WERI-Rb-1 (cell line): ENCODE results near the gene PLAGL2.

ENCODE experiments used
- DNase-seq: peaks from one replicate; pipeline ENCODE4 v3.0.0-alpha.2; 2020
- H3K27ac ChIP-seq: fragments of 250-450 bp; sonication (Bioruptor Pico); 2 replicates; pipeline ENCODE4 v1.5.1; 2020; ENCODE audit warnings: mild to moderate bottlenecking, moderate library complexity
- H3K27me3 ChIP-seq: fragments of 250-450 bp; sonication (Bioruptor Pico); 2 replicates; pipeline ENCODE4 v1.5.1; 2021; ENCODE audit warnings: mild to moderate bottlenecking, low read depth, moderate library complexity; ENCODE audit not compliant: insufficient read depth, severe bottlenecking
- H3K36me3 ChIP-seq: fragments of 250-450 bp; sonication (Bioruptor Pico); 2 replicates; pipeline ENCODE4 v1.5.1; 2020; ENCODE audit warnings: mild to moderate bottlenecking, moderate library complexity
- H3K4me3 ChIP-seq: 2 replicates; pipeline ENCODE4 v1.5.1; 2011; ENCODE audit warnings: low read depth, mild to moderate bottlenecking, control low read depth, low read length
- H3K9me3 ChIP-seq: fragments of 250-450 bp; sonication (Bioruptor Pico); 2 replicates; pipeline ENCODE4 v1.5.1; 2021; ENCODE audit warnings: mild to moderate bottlenecking, moderate library complexity; ENCODE audit not compliant: severe bottlenecking
- CTCF ChIP-seq: IDR thresholded peaks from 2 replicates; pipeline ENCODE4 v1.5.1; 2011; ENCODE audit warnings: low read depth, mild to moderate bottlenecking, control low read depth, inconsistent platforms, low read length

The PLAGL2 gene

GRCh38 chr20:32191422-32191821 is 16.1 kb downstream of the PLAGL2 start:
- no peaks in the 10 kb centered on the region for H3K27me3 ChIP-seq
- TF ChIP-seq CTCF: no peak
- no peaks in the 10 kb centered on the region for H3K9me3 ChIP-seq
- H3K4me3 ChIP-seq: no peak overlapping the region
- DNase-seq: no peak
- peak overlapping the region; percentile 96 for H3K27ac ChIP-seq
- peaks cover 35% of the 10 kb centered on the region for H3K36me3 ChIP-seq

- H3K4me3 ChIP-seq: peak overlapping the region; percentile 66
- DNase-seq: peak; percentile 43
- H3K27me3 ChIP-seq: no peaks in the 10 kb centered on the region
- no peaks in the 10 kb centered on the region for H3K9me3 ChIP-seq
- no peak for TF ChIP-seq CTCF
- peaks cover 29% of the 10 kb centered on the region for H3K36me3 ChIP-seq
- H3K27ac ChIP-seq: peak overlapping the region; percentile 96
These were observed 16.7 kb downstream of the PLAGL2 start for GRCh38 chr20:32190616-32191415.

- no peak for TF ChIP-seq CTCF
- Histone ChIP-seq H3K4me3 (peak overlapping the region; percentile 66), H3K27ac (peak overlapping the region; percentile 96), H3K36me3 (peaks cover 21% of the 10 kb centered on the region), H3K9me3 (no peaks in the 10 kb centered on the region), H3K27me3 (no peaks in the 10 kb centered on the region)
- DNase-seq: peak; percentile 76
These were observed 17.6 kb downstream of the PLAGL2 start for GRCh38 chr20:32189691-32190615.

- TF ChIP-seq CTCF: no peak
- Histone ChIP-seq H3K27ac (peak overlapping the region; percentile 96), H3K36me3 (peaks cover 12% of the 10 kb centered on the region), H3K27me3 (no peaks in the 10 kb centered on the region), H3K9me3 (no peaks in the 10 kb centered on the region), H3K4me3 (no peak overlapping the region)
- DNase-seq: no peak
These were observed 18.5 kb downstream of the PLAGL2 start for GRCh38 chr20:32189123-32189410.

GRCh38 chr20:32188376-32189122 is 19.0 kb downstream of the PLAGL2 start:
- H3K9me3 ChIP-seq: no peaks in the 10 kb centered on the region
- no peak overlapping the region for H3K4me3 ChIP-seq
- peak overlapping the region; percentile 96; the same call in 1 of the 2 replicates for H3K27ac ChIP-seq
- no peak for DNase-seq
- peaks cover 12% of the 10 kb centered on the region; the same call in 1 of the 2 replicates for H3K36me3 ChIP-seq
- TF ChIP-seq CTCF: no peak
- H3K27me3 ChIP-seq: no peaks in the 10 kb centered on the region
